ENCODE data around the gene BLTP1. TPM values are rescaled to one million over a fixed set of nuclear protein-coding genes. Genes with fewer than 3 reads are reported as not detected.

BLTP1 gene
- total and polyA plus RNA-seq, 9 of the 15 experiments (the other 6 are each of a cell fraction or from before 2014, with no cell fraction given), result 2.8 to 26.0 (median 13.1) TPM

DNA sequence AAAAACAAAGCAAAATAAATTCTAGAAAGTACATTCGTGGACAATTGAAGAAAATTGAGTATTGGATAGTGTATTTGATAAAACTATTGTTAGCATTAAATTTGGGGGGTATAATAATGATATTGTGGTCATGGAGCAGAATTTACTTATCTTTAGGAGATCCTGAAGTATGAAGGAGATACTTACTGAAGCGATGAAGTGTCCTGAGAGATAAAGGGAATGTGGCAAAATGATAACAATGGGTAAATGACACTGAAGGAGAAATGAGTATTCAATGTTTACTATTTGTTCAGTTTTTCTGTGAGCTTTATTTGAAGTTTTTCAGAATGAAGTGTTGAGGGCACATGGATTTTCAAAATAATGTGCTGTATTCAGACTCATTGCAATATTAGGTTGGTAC is 30.0 kb upstream of the BLTP1 start:
- Histone ChIP-seq H3K4me3 (no peak overlapping the region), H4K20me1 (replicated peaks; ENCODE audit: control insufficient read depth, insufficient read depth, low read length) (no peaks in the 10 kb centered on the region), H3K27me3 (ENCODE audit: control insufficient read depth in 2 of 2, insufficient read depth in 2 of 2, low read length in 2 of 2) (no peaks in the 10 kb centered on the region), H3K4me2 (ENCODE audit: insufficient read depth, low read length) (no peak overlapping the region), H3K9me1 (ENCODE audit: control insufficient read depth, insufficient read depth, low read length) (no peaks in the 10 kb centered on the region), H3K4me1 (replicated peaks in 1 of 2; ENCODE audit: control insufficient read depth in 2 of 2, insufficient read depth in 2 of 2, low read length in 2 of 2) (peaks cover 0 to 23% of the 10 kb centered on the region in 2 experiments; a peak in 3 of 5 replicates), H3K27ac (ENCODE audit: extremely low read depth, low read depth, low read length) (no peak overlapping the region), H3K9me3 (replicated peaks; ENCODE audit: control insufficient read depth, insufficient read depth, low read depth, low read length) (no peaks in the 10 kb centered on the region; the same call in 1 of the 2 replicates), H3K79me2 (ENCODE audit: control insufficient read depth, insufficient read depth, low read length) (no peaks in the 10 kb centered on the region), H2AFZ (ENCODE audit: low read depth, low read length) (no peak overlapping the region), H3K9ac (ENCODE audit: insufficient read depth in 1 of 2, low read depth in 2 of 2, low read length in 2 of 2) (no peak overlapping the region), H3K36me3 (ENCODE audit: control insufficient read depth, insufficient read depth, low read length) (no peaks in the 10 kb centered on the region)
- no TSS peak for BruUV-seq (replicated peaks)
- no peak for FAIRE-seq
- POLR2A ChIA-PET, result no interaction called here
- CTCF ChIA-PET (ENCODE audit: low intra/inter-chr PET ratio), result no interaction called here
- 3% methylated on average over 2 of the region's 2 CpGs for WGBS (ENCODE audit: insufficient coverage, low coverage, missing lambda C conversion rate)
- in situ Hi-C loops (cut with MboI) (no loop called here), intact Hi-C loops (cut with micrococcal nuclease) (no loop called here)
- no peak for DNase-seq (ENCODE audit: extremely low read depth in 1 of 4, low spot score in 3 of 4)
- no peak for ATAC-seq
- TF ChIP-seq, protein P1, sequence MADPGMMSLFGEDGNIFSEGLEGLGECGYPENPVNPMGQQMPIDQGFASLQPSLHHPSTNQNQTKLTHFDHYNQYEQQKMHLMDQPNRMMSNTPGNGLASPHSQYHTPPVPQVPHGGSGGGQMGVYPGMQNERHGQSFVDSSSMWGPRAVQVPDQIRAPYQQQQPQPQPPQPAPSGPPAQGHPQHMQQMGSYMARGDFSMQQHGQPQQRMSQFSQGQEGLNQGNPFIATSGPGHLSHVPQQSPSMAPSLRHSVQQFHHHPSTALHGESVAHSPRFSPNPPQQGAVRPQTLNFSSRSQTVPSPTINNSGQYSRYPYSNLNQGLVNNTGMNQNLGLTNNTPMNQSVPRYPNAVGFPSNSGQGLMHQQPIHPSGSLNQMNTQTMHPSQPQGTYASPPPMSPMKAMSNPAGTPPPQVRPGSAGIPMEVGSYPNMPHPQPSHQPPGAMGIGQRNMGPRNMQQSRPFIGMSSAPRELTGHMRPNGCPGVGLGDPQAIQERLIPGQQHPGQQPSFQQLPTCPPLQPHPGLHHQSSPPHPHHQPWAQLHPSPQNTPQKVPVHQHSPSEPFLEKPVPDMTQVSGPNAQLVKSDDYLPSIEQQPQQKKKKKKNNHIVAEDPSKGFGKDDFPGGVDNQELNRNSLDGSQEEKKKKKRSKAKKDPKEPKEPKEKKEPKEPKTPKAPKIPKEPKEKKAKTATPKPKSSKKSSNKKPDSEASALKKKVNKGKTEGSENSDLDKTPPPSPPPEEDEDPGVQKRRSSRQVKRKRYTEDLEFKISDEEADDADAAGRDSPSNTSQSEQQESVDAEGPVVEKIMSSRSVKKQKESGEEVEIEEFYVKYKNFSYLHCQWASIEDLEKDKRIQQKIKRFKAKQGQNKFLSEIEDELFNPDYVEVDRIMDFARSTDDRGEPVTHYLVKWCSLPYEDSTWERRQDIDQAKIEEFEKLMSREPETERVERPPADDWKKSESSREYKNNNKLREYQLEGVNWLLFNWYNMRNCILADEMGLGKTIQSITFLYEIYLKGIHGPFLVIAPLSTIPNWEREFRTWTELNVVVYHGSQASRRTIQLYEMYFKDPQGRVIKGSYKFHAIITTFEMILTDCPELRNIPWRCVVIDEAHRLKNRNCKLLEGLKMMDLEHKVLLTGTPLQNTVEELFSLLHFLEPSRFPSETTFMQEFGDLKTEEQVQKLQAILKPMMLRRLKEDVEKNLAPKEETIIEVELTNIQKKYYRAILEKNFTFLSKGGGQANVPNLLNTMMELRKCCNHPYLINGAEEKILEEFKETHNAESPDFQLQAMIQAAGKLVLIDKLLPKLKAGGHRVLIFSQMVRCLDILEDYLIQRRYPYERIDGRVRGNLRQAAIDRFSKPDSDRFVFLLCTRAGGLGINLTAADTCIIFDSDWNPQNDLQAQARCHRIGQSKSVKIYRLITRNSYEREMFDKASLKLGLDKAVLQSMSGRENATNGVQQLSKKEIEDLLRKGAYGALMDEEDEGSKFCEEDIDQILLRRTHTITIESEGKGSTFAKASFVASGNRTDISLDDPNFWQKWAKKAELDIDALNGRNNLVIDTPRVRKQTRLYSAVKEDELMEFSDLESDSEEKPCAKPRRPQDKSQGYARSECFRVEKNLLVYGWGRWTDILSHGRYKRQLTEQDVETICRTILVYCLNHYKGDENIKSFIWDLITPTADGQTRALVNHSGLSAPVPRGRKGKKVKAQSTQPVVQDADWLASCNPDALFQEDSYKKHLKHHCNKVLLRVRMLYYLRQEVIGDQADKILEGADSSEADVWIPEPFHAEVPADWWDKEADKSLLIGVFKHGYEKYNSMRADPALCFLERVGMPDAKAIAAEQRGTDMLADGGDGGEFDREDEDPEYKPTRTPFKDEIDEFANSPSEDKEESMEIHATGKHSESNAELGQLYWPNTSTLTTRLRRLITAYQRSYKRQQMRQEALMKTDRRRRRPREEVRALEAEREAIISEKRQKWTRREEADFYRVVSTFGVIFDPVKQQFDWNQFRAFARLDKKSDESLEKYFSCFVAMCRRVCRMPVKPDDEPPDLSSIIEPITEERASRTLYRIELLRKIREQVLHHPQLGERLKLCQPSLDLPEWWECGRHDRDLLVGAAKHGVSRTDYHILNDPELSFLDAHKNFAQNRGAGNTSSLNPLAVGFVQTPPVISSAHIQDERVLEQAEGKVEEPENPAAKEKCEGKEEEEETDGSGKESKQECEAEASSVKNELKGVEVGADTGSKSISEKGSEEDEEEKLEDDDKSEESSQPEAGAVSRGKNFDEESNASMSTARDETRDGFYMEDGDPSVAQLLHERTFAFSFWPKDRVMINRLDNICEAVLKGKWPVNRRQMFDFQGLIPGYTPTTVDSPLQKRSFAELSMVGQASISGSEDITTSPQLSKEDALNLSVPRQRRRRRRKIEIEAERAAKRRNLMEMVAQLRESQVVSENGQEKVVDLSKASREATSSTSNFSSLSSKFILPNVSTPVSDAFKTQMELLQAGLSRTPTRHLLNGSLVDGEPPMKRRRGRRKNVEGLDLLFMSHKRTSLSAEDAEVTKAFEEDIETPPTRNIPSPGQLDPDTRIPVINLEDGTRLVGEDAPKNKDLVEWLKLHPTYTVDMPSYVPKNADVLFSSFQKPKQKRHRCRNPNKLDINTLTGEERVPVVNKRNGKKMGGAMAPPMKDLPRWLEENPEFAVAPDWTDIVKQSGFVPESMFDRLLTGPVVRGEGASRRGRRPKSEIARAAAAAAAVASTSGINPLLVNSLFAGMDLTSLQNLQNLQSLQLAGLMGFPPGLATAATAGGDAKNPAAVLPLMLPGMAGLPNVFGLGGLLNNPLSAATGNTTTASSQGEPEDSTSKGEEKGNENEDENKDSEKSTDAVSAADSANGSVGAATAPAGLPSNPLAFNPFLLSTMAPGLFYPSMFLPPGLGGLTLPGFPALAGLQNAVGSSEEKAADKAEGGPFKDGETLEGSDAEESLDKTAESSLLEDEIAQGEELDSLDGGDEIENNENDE (IDR thresholded peaks at IDR 0.05; ENCODE audit: low read depth, low read length), result no peak
- TF ChIP-seq SOX6 (IDR thresholded peaks at IDR 0.05), result peak; percentile 38; the same call in 1 of the 2 replicates
- peak; percentile 62 for TF ChIP-seq TAL1 (IDR thresholded peaks at IDR 0.05)
- peak; percentile 63 for TF ChIP-seq TCF3 (CRISPR knock-in tag; IDR thresholded peaks at IDR 0.05)
- TF ChIP-seq, protein P2, sequence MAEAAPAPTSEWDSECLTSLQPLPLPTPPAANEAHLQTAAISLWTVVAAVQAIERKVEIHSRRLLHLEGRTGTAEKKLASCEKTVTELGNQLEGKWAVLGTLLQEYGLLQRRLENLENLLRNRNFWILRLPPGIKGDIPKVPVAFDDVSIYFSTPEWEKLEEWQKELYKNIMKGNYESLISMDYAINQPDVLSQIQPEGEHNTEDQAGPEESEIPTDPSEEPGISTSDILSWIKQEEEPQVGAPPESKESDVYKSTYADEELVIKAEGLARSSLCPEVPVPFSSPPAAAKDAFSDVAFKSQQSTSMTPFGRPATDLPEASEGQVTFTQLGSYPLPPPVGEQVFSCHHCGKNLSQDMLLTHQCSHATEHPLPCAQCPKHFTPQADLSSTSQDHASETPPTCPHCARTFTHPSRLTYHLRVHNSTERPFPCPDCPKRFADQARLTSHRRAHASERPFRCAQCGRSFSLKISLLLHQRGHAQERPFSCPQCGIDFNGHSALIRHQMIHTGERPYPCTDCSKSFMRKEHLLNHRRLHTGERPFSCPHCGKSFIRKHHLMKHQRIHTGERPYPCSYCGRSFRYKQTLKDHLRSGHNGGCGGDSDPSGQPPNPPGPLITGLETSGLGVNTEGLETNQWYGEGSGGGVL (CRISPR knock-in tag; IDR thresholded peaks at IDR 0.05), result no peak
- peak in 1 of 2 experiments; percentile 41; a peak in 1 of 4 replicates for TF ChIP-seq TRIM24 (IDR thresholded peaks at IDR 0.05)
- peak; percentile 34; the same call in 1 of the 2 replicates for TF ChIP-seq EP300 (IDR thresholded peaks at IDR 0.05; ENCODE audit: low read length)
- TF ChIP-seq ZNF212 (CRISPR knock-in tag; IDR thresholded peaks at IDR 0.05), result no peak
- TF ChIP-seq HMG20A (CRISPR knock-in tag; conservative IDR thresholded peaks at IDR 0.05), result no peak
- no peak for TF ChIP-seq SP2 (IDR thresholded peaks at IDR 0.05; ENCODE audit: extremely low read depth, low read depth, low read length, poor library complexity, severe bottlenecking)
- TF ChIP-seq ZNF197 (CRISPR knock-in tag; IDR thresholded peaks at IDR 0.05; ENCODE audit: low read depth), result no peak

Measured in K562 (cell line).